Breast epithelium (tissue), 3 donors: ENCODE results near the gene SPIRE2.

Source experiments
- CTCF ChIP-seq, 3 donors: fragments of 450-650 bp; IDR thresholded peaks; one replicate each; pipeline ENCODE4 v1.5.1; 2016 to 2017; ENCODE audit warnings: antibody characterized with exemption in 3 of 3, mild to moderate bottlenecking in 3 of 3, moderate library complexity in 3 of 3
- POLR2A ChIP-seq: fragments of 450-650 bp; IDR thresholded peaks from one replicate; pipeline ENCODE4 v1.6.1; 2016; ENCODE audit warnings: antibody characterized with exemption, mild to moderate bottlenecking, moderate library complexity
- POLR2AphosphoS5 ChIP-seq, 3 donors: sonication (generic); formaldehyde crosslinking; IDR thresholded peaks; one replicate each; pipeline ENCODE4 v1.6.1; 2017; ENCODE audit warnings: antibody characterized with exemption in 3 of 3

DNA sequence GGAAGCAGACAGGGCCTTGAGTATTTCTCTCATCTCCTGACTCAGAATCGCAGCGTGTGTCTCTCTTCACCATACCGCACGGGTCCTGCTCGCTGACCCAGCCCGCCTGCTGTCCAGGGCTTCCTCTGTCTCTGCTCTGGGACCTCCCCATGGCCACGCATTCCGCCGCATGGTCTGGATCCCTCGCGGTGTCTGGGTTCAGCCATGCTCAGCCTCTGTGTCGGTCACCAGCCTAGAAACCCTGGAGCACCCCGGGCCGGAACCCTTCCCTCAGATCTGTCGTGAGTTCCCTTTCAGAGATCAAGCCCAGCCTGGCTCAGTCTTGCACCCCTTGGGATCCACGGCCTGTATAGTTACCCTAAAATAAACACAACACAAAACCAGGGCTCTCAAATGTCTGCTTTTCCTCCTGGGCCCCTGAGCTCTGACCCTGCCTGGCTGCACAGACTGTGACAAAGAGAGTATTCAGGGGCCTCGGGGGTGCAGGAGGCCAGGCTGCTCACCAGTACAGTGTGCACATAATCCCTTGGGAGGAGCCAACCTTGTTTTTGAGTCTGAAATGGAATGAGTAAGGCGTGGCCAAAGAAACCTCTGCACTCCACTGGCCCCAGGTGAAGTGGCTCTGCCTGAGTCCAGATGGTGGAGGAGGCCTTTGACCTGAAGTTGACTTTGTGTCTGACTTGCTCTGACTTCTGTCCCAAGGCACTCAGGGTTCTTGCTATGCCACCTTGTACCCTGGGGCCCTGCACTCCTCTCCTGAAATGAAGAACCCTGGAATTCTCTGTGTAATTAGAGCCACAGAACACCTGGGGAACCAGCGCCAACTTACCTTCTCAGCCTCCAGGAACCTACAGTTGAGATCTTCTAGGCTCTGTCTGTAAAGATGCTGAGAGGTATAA lies 5.8 kb upstream of the SPIRE2 start:
- TF ChIP-seq POLR2A (no peak), CTCF (IDR thresholded peaks at IDR 0.05) (no peak), POLR2AphosphoS5 (IDR thresholded peaks at IDR 0.05) (no peak)
